ENCODE results near the gene WASF2.
"Not testable (repeated sequence)": the region's sequence is repeated elsewhere in the genome, so short reads cannot be mapped to it uniquely, and the experiment has no call there.

The WASF2 gene

DNA sequence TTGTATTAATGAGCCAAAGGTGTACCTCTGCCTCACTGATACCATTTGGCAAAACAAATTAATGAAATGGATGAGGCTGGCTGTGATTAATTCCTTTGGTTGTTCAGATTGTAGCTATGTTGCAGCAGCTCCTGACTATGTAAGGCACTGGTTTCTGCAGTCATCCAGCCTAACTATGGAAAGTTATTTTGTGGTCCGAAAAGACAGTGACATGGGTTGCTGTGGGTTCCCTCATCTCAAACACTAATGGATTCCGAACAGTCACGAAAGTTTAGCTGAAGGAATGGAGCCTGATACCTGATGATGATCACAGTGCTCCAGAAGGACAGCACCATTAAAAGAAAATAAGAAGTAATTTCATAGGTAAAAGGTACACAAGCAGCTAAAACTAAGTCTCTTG, 42.6 kb downstream of the WASF2 start:
- no peak for DNase-seq

DNA sequence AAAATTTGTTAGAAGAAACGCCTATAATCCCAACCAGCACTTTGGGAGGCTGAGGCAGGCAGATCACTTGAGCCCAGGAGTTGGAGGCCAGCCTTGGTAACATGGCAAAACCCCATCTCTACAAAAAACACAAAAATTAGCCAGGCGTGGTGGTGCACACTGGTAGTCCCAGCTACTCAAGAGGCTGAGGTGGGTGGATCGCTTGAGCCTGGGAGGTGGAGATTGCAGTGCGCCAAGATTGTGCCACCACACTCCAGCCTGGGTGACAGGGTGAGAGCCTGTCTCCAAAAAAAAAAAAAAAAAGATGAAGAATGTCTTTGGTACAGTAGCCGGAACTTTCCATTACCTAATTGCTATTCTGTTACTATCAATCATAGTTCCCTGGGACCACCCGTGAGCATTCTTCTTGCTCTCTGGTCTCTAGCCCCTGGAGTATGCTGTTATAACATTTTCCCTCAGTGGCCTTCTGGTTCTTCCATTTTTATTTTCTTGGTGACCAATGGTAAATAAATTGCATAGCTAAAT, 43.4 kb downstream of the WASF2 start:
- DNase-seq: no peak

GRCh38 chr1:27445177-27445936, 44.6 kb downstream of the WASF2 start:
- no peak for DNase-seq

GRCh38 chr1:27444632-27445031, 45.3 kb downstream of the WASF2 start:
- no peak for DNase-seq

DNA sequence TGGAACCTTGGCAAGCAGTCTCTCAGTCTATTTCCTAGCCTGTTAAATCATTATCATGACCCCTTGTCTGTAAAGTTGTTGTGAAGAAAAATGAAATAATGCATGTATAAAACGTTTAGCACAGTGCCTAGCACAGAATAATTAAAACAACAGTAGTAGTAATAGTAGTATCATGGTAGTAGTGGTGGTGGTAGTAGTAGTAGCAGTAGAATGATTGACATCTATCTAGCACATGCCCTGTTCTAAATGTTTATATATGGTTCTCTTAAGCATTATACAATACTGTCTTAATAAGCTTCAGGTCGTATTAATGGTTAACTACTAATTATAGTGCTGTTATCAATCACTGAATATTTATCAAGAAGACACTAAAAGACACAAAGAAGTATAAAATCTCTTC, 50.8 kb downstream of the WASF2 start:
- no peak for DNase-seq

DNA sequence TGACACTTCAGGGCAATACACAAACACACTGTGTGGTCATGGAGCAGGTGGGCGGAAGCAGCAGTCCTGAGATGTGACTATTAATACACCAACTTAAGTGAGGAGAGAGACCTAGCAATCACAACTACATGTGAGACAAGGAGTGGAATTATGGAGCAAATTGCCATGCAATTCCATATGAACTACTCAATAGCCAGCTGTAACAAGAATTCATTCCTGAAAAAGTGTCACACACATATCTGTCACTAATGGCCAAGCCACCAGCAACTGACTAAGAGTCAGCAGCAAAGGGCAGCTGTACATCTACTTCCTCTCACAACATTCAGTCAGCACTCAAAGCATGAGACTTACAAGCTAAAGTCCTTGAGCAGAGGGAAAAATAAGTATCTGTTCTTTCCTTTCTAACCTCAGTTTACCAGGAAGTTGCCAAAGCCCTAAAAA, 51.3 kb downstream of the WASF2 start:
- DNase-seq: no peak

DNA sequence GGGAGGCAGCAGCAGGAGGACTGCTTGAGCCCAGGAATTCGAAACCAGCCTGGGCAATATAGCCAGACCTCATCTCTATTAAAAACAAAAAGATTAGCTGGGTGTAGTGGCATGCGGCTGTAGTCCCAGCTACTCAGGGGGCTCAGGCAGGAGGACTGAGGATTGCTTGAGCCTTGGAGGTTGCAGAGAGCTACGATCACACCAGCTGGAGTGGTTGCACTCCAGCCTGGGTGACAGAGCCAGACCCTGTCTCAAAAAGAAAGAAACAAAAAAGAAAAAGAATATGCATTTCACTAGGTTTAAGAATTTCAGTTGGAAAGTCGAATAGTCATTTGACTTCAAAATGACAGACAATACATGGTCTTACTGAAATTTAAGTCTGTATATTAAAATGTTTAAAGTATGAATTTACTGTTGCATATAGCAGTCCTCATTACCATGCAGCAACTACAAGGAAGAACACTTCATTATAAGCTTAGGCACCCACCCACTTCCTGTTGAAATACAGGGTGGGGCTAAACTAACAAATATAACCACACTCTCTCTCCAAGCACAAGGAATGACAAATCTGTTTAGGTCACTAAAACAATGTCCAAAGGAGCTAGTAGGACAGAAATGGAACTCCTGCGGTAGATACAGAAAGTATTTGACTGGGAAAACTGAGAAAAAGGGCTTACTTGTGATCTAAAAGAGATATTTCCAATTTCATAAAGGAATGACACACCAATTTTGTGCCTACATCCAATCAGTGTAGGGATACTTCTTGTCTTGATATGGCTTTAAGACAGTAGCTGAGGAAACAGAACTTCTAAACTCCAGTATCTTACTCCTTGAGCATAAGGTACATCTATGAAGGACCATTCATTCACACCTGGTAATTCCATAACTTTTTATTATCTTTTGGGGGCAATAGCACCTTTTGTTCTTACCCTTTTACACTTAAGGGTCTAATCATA, 53.5 kb downstream of the WASF2 start:
- DNase-seq: no peak

GRCh38 chr1:27435566-27436203, 54.3 kb downstream of the WASF2 start:
- DNase-seq: no peak

DNA sequence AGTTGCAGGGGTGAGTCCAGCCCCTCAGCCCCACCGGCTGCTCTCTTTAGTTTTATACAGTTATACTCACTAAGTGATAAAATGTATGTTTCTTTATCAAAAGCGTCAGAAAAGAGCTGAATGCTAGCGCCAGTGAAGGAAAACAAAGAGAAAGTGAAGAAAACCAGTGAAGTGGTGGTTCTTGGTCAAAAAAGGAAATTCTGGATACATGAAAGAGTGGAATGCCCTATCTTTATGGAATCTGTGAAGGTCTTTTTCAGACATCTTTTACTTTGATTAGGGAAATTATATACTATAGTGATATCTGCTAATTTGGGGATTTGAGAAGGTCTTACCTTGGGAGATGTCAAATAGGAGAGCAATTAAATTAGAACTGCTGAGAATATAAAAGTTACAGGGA, 56.3 kb downstream of the WASF2 start:
- DNase-seq: no peak

- DNase-seq: not testable (repeated sequence)
Observed at GRCh38 chr1:27432725-27433124, 57.2 kb downstream of the WASF2 start.

DNA sequence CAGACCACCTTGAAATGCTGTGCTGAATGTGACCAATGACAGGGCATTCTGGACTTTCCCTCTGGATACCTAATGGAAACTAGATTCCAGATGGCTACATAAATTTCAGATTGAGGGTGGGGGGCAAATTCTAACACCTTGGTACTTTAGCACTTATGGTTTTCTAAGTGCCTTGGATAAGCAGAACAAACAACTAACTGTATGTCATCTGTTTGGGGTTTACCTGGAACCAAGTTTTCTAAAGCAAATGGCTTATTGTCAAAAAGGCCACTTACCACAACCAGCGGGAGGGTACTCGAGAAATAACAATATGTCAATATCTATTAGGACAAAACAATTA, 58.4 kb downstream of the WASF2 start:
- no peak for DNase-seq

- DNase-seq: no peak
Observed at GRCh38 chr1:27430903-27431600, 58.9 kb downstream of the WASF2 start.

DNA sequence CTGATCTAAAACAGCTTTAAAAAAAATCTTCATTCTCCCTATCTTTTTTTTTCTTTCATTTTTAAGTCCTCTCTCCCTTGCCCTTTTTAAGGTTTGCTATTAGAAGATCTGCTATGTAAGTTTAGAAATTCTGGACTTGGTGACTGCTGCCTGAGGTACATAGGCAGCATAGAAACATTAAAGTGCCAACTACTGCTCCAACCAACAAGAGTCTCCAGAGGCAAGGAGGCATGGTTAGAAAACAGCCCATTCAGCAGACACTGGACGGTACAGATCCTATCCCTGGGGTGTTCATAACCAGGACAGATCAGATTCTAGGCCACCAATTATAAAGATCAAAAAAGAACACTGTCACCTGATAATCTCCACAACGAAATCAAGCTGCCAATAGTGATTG, 60.9 kb downstream of the WASF2 start:
- no peak for DNase-seq

DNA sequence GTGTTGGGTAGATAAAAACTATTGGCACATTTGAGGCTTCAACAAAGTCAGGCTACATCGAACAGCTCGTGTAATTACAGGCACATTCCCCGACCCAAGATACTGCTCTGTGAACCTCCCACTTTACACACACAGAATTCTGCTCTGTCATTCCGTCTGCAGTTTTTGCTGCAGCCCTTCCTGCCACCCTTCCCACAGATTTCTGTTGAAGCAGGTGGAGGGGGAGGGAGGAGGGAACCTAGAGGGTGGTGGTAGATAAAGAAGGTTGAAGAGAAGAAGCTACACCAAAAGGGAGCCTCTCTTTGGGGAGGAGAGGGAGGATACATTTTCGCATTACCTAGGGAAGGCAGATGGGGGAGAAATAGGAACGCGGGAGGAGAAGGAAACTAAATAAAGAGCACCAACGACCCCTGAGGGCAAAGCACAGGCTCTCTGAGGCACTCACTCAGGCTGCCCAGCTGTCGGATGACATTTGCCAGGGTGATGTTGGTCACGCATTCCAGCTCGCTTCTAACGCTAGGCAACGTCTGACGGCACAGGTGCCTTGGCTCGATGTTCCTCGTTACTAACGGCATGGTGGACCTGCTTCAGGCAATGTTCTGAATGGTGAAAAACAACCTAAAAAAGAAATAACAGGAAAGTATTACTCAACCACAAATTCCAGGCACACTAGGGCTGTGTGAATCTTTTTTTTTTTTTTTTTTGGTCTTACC, 61.5 kb downstream of the WASF2 start:
- no peak for DNase-seq

DNA sequence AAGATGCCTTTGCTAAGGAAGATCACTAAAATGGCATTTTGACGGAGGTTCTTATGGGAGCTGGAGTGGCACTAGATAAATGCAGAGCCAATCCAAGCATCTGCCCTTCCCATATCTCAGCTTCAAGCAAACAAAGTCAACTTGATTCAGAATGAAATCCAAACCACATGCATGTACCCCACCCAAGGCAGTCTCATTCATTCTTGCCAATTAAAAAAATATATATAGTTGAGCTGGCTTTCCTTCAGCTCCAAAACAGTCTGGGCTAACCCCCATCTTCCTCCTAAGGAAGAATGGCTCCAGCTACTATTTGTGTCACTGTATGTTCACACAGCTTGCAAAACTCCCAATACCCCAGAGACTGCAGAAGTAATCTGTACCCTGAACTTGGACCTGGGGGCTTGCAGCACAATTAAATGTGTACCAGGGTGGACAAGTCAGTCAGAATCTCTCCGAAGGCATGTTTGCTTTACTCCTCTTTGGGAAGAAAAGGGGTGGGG, 62.1 kb downstream of the WASF2 start:
- no peak for DNase-seq

DNA sequence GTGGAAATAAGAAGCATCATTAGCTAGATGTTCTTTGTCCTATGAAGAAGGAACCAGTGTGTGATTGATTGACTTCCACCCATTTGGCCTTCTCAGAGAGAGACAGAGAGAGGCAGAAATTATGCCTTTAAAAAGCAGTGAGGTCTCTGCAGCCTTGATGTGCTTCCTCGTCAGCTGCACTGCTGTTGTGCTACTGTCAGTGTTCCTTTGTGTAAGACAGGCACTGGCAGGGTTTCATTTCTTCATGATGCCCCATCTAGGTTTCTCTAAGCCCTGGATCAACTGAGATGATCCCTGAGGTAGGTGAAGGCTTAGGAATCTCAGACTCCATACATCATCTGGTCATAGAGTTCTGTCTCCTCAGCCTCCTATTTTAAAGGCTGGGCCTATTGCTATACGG, 62.6 kb downstream of the WASF2 start:
- DNase-seq: no peak

- no peak for DNase-seq
Observed at GRCh38 chr1:27423709-27424108, 66.3 kb downstream of the WASF2 start.

DNA sequence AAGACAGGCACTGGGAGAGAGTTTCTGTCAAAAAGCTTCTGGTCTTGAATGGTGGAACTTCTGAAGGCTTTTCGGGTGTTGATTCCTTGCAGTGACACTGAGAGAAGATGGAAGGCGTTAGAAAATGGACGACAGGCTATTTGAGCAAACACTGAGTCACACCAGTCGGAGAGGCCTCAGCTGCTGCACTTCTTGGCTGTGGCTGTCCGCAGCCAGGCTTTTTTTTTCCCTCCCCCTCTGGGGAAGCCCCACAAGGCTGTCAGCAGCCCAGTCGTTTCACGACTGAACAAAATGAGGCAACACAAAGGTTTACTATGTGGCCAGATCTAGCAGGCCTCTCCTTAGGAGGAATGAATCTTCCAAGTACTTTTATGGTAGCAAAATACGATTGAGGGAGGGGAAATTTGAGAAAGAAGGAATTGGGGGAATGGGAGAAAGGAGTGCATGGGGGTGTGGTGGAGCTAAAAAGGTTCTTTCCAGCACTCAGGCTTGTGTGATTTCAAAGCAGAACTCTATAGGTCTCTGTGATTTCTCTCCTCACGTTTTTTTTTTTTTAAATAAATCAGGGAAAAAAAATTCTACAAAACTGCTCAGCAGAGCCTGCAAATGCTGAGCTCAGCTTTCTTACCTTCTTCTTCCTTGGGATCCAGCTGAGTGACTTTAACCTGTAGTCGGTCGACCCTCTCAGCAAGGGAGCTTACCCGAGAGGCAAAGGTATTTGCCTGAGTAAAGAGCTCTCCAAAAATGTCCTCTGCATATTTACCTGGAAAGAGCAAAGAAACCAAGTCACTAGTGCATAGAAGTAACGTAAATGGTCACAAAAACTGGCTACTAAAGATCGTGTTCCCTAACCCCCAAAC, 71.4 kb downstream of the WASF2 start:
- peak; percentile 31 for DNase-seq

DNA sequence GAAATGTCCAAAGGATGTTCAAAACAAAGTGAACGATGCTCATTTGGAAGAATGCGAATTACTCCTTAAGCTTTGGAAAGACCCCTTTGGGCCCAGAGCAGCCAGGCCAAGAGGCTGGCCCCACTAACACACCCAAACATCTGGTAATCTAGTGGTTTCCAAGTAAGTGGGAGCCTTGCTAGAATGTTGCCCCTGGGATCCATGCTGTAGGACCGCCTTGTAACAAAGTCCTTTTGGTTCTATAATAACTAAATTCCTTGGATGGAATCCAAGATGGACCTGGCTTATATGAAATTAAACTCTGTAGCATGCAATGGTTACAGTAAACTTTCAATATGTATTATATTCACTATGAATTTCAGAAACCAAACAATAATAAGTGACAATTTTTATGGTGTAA, 72.3 kb downstream of the WASF2 start:
- no peak for DNase-seq

DNA sequence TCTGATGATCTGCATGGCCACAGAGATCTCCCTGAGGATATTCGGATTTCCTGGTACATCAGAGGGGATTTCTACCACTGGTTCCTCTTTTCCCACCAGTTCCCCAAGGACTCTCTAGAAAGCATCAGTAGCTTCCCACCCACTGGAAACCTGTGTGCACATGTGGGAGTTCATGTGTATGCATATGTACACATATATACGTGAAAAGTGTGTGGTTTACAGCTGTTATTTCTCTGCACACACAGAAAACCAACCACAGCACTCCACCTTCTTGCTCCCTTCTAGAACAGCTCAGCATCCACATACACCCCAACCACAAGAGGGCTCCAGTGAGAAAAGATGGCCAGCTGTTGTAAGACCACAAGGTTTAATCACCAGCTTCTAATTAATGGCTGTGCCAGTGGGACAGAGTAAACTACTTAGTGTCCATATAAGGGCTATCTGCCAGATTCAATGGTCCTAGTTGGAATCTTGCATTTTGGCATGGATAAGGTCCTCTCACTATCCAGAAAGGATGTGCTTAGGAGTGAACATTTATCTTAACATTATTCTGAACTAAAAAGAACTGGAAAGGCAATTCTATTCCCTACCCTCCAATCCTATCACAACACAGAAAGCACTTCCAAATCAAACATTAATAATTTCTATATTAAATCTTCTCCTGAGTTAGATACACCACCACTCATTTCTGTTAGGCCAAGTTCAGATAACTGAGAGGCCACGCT, 73.4 kb downstream of the WASF2 start:
- peak; percentile 43 for DNase-seq
